ENCODE data around the gene DGKG. TPM values are rescaled to one million over a fixed set of nuclear protein-coding genes. Genes with fewer than 3 reads are reported as not detected.
A peak's percentile ranks its signal among the peaks of the same experiment; 100 is the strongest.

The DGKG gene
- total RNA-seq, 1 experiment from 2014 or later: 26.1 TPM

DNA sequence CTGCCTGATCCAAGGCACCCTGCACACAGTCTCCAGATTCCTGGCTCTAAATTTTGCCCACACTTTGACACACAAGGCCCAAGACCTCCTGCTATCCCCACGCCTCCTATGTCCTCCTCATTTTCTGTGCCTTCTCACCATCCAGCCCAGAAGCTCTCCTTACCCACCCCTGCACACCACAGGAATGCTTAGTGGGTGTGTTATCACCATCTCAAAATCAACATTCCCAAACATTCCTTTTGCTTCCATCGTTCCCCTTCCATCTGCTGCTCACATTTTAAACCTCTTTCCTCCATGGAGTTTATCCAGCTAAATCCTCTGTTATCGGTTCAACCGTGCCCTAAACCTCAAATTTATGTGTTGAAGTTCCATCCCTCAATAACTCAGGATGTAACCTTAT, 43.9 kb downstream of the DGKG start:
- DNase-seq (ENCODE audit: low spot score): peak; percentile 87

- no peak for DNase-seq (ENCODE audit: low spot score)
Measured at GRCh38 chr3:186317478-186317877, 44.6 kb downstream of the DGKG start.

GRCh38 chr3:186316666-186317260, 45.3 kb downstream of the DGKG start:
- no peak for DNase-seq (ENCODE audit: low spot score)

DNA sequence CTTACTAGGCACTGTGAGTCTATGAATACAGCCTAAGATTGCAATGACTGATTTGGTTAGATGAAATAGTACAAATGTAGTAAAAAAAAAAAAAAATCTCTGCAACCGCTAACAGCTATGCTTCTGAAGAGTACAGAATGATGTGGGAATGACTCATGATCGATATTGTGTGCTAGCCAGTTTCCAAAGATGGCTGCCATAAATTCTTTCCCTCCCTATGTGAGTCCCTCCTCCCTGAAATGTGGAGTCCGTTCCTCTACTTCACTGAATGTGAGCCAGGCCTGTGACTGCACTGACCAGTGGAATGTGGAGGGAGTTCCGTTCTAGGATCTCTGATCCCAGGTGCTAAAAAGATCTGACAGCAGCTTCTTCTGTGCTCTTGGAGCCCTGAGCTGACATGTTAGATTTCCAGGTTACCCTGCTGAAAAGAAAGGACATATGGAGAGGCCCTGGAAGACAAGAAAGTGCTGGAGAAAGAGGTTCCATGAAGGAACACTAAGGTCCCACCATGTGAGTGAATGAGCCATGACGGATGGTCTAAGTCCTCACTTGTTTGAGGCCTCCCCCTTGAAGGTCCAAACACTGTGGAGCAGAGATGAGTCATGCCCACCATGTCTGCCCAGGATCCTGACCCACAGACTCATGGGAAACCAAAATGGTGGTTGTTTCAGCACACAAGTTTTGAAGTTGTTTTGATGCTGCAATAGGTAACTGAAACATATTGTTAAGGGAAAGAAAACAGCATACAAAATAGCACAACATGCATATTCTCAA, 46.3 kb downstream of the DGKG start:
- DNase-seq (ENCODE audit: low spot score): no peak

DNA sequence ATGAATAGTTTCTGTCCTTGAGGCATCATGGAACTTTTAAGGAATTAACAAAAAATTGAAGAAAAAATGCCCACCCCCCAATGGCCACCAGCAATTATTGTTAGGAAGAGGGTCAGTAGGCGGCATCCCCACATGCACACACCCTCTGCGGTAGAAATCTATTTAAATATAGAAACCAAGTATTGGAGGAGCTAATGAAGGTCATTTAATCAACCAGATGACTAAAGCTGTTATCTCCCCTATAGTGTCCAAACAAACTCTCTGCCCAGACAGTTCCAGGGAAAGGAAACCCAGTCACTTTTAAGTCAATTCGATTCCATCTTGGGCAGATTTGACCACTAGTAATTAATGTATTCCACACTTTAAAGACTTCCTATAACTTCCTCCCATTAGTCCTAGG, 47.1 kb downstream of the DGKG start:
- no peak for DNase-seq (ENCODE audit: low spot score)

DNA sequence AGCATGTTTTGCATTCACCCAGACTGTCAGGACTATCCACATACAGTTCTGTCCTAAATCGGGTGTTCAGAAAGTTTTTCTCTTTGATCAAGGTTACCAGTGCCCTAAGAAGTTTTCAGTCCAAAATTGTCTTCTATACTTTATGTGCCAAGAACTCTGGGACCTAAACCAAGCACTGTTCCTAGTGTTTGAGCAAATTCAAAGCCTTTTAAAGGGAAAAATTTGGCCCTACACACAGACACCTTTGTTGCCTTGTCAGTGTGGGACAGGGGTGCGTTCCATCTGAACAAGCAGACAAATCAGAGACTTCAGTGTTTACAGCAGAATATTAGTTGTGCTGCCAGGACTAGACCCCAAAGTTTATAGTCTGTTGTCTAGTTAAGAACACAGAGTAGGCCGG, 50.6 kb downstream of the DGKG start:
- DNase-seq (ENCODE audit: low spot score): no peak

DNA sequence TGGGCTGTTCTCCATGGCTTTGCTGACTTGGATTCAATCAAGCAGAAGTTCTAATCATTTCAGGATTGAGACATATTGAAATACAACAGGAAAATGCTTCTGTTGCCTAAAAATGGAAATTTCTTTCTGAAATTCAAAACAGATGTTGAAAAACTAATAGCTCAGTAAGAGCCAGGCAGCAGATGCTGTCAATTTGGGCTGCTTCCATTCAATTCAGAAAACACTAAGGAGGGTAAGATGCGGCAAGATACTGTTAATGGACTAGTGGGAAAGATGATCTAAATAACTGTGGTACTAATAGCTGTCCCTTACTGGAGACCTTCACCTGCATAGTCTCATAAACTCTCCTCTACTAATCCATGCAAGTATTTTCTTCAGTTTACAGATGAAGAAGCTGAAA, 53.5 kb downstream of the DGKG start:
- DNase-seq (ENCODE audit: low spot score): no peak

- peak; percentile 36 for DNase-seq (ENCODE audit: low spot score)
Measured at GRCh38 chr3:186307594-186308221, 54.3 kb downstream of the DGKG start.

DNA sequence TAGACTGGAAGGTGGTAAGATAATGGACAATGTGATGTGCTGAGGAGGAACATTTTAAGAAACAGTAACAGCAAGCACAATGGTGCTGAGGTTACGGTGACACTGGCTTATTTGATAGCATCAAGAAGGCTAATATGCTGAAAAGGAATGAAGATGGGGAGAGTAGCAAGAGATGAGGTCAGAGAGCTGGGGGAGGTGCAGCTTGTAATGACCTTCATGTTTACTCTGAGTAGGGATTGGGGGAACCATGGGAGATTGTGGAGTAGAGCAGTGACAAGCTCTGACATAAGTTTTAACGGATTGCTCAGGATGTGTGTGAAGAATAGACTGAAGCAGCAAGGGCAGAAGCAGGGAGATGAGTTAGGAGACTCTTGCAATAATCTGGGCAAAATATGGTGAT, 56.7 kb downstream of the DGKG start:
- no peak for DNase-seq (ENCODE audit: low spot score)

GRCh38 chr3:186303965-186304364, 58.1 kb downstream of the DGKG start:
- DNase-seq (ENCODE audit: low spot score): no peak

GRCh38 chr3:186299327-186299726, 62.7 kb downstream of the DGKG start:
- DNase-seq (ENCODE audit: low spot score): no peak

- no peak for DNase-seq (ENCODE audit: low spot score)
Measured at GRCh38 chr3:186298876-186299275, 63.2 kb downstream of the DGKG start.

- no peak for DNase-seq (ENCODE audit: low spot score)
Measured at GRCh38 chr3:186290796-186291195, 71.2 kb downstream of the DGKG start.

GRCh38 chr3:186287711-186288110, 74.3 kb downstream of the DGKG start:
- DNase-seq (ENCODE audit: low spot score): no peak

GRCh38 chr3:186286114-186286513, 75.9 kb downstream of the DGKG start:
- no peak for DNase-seq (ENCODE audit: low spot score)

GRCh38 chr3:186284661-186285060, 77.4 kb downstream of the DGKG start:
- DNase-seq (ENCODE audit: low spot score): no peak

- no peak for DNase-seq (ENCODE audit: low spot score)
Measured at GRCh38 chr3:186284349-186284652, 77.7 kb downstream of the DGKG start.

- no peak for DNase-seq (ENCODE audit: low spot score)
Measured at GRCh38 chr3:186283651-186284348, 78.2 kb downstream of the DGKG start.

DNA sequence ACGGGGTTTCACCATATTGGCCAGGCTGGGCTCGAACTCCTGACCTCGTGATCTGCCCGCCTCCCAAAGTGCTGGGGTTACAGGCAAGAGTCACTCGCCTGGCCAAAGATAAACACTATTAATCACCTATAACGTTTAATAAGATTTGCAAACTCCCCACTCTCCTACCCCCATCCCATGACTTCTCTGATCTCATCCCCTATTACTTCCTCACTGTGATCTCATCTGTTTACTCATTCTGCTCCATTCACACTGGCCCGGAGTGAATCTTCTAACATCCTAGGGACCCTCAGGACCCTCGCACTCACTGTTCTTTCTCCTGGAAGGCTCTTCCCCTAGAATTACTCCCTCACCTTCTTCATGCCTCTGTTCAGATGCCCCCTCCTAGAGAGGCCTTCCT, 78.9 kb downstream of the DGKG start:
- DNase-seq (ENCODE audit: low spot score): no peak

DNA sequence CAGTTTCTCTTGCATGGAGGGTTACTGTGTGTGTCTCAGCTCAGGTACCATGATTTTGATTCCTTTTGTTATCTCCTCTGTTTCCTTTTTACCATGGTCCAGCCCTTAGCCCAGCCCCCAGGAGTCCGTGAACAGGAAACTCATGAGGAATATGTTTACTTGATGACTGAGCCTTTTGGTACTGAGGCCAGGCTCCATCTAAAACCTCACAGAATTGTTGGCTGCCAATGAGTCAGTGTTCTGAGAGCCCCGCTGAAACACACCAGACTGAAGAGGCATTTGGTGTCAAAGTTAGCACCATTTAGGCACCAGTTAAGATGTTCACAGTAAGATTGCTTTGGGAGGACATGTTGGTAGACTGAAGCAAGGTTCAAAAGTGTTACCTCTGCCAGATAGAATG, 80.9 kb downstream of the DGKG start:
- peak; percentile 73 for DNase-seq (ENCODE audit: low spot score)

DNA sequence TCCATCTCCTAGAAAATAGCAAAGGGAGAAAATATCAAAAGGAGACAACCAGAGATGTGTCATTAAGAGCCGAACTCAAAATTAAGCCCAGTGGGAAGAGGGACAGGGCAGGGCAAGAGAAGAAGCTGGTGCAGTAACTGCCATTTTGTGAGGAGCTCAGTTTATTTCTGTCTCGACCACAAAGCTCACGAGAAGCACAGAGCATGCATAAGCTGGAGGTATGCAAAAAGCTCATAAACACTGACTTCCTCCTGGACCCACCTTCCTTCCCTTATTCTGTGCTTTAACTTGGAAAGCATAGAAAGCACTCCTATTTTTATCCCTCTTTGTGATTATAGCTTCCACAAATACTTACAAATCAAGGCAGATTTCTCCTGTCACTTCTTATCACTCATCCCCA, 81.3 kb downstream of the DGKG start:
- no peak for DNase-seq (ENCODE audit: low spot score)

- DNase-seq (ENCODE audit: low spot score): peak; percentile 67
Measured at GRCh38 chr3:186277268-186277909, 84.6 kb downstream of the DGKG start.

All from H4 (cell line).